WI38 (cell line): Measurements from ENCODE around the gene HTATSF1.

ENCODE experiments used
- H3K4me3 ChIP-seq: 2 replicates; pipeline ENCODE4 v1.5.1; 2011; ENCODE audit warnings: low read depth, mild to moderate bottlenecking, control low read depth, low read length
- TF ChIP-seq, protein P1 (sequence below): IDR thresholded peaks from 2 replicates; pipeline ENCODE4 v1.5.1; 2012; ENCODE audit warnings: low read depth, mild to moderate bottlenecking, control low read depth, low read length

Gene HTATSF1

GRCh38 chrX:136529795-136530194 is 32.4 kb downstream of the HTATSF1 start:
- no peak overlapping the region for H3K4me3 ChIP-seq
- TF ChIP-seq, protein P1, sequence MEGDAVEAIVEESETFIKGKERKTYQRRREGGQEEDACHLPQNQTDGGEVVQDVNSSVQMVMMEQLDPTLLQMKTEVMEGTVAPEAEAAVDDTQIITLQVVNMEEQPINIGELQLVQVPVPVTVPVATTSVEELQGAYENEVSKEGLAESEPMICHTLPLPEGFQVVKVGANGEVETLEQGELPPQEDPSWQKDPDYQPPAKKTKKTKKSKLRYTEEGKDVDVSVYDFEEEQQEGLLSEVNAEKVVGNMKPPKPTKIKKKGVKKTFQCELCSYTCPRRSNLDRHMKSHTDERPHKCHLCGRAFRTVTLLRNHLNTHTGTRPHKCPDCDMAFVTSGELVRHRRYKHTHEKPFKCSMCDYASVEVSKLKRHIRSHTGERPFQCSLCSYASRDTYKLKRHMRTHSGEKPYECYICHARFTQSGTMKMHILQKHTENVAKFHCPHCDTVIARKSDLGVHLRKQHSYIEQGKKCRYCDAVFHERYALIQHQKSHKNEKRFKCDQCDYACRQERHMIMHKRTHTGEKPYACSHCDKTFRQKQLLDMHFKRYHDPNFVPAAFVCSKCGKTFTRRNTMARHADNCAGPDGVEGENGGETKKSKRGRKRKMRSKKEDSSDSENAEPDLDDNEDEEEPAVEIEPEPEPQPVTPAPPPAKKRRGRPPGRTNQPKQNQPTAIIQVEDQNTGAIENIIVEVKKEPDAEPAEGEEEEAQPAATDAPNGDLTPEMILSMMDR, result no peak

GRCh38 chrX:136531951-136532350 is 34.6 kb downstream of the HTATSF1 start, which contains the start of gene VGLL1:
TSS of gene VGLL1 (plus strand) at chrX:136532215. CDS start at chrX:136536021, 3,806 bp downstream.
- TF ChIP-seq, protein P1, result no peak
- no peak within 1 kb of the TSS for H3K4me3 ChIP-seq

DNA sequence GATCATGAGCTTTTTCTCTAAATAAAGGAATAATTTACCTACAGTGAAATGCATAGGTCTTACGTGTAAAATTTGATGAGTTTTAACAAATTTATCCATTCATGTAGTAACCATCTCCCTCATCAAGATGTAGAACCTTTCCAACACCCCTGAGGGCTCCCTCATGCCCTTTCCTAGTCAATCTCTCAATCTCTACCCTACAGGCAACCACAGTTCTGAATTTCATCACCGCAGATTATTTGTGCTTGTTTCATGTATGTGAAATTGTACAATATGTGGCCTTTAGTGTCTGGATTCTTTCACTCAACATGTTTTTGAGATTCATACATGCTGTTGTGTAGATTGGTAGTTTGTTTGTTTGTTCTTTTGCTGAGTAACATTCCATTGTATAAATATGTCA is 36.7 kb downstream of the HTATSF1 start:
- TF ChIP-seq, protein P1, result no peak
- H3K4me3 ChIP-seq, result no peak overlapping the region

- H3K4me3 ChIP-seq, result no peak overlapping the region
- TF ChIP-seq, protein P1, result no peak
Observed at GRCh38 chrX:136538811-136539210, 41.4 kb downstream of the HTATSF1 start.

DNA sequence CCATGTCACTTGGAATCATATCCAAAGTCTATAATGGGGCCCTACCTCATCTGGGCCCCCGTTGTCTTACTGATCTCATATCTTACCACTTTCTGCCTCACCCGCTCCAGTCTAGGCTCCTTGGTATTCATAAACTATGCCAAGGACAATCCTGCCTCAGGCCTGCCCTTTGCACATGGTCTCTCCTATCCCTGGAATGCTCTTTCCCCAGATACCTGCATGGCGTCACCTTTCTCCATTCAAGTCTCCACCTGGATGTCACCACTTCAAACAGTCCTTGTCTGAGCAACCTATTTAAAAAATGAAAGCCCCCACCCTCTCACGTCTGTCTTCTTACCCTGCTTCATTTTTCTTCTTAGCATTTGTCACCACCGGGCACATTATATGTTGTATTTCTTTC is 42.8 kb downstream of the HTATSF1 start:
- H3K4me3 ChIP-seq, result no peak overlapping the region

DNA sequence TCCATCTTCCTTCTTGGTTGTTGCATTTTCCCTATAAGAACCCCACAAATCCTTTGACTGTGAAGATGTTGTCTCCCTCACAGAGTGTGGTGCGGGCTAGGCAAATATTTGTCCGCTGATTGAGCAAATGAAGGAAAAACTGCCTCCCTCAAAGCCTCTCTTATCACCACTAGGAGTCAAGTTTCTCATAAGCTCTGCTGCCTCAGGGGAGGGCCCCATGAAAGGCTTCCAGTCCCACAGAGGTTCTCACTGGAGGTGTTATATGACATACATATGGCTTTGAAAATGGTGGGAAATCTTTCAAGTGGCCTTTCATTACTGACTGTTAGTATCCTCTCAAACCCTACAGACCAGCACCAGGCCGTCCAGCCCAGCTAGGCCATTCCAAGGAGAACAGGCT is 43.9 kb downstream of the HTATSF1 start:
- TF ChIP-seq, protein P1, result no peak
- no peak overlapping the region for H3K4me3 ChIP-seq

More for the DNA sequence above, 42.8 kb downstream of the HTATSF1 start:
- TF ChIP-seq, protein P1, result no peak

- TF ChIP-seq, protein P1, result no peak
- no peak overlapping the region for H3K4me3 ChIP-seq
Observed at GRCh38 chrX:136542281-136542680, 44.9 kb downstream of the HTATSF1 start.
